Astrocyte (in vitro differentiated cells and primary cell): Measurements from ENCODE around the gene BLOC1S5.

ENCODE experiments used
- EZH2 ChIP-seq: IDR thresholded peaks from 2 replicates; pipeline ENCODE4 v1.6.1; 2012; ENCODE audit warnings: mild to moderate bottlenecking, low read length, inconsistent platforms; ENCODE audit not compliant: insufficient read depth
- TF ChIP-seq, protein P1 (sequence below): IDR thresholded peaks from 2 replicates; pipeline ENCODE4 v1.5.1; 2011; ENCODE audit warnings: low read depth, mild to moderate bottlenecking, inconsistent platforms, low read length, moderate library complexity; ENCODE audit not compliant: insufficient read depth

- no peak for TF ChIP-seq EZH2
- TF ChIP-seq, protein P1, sequence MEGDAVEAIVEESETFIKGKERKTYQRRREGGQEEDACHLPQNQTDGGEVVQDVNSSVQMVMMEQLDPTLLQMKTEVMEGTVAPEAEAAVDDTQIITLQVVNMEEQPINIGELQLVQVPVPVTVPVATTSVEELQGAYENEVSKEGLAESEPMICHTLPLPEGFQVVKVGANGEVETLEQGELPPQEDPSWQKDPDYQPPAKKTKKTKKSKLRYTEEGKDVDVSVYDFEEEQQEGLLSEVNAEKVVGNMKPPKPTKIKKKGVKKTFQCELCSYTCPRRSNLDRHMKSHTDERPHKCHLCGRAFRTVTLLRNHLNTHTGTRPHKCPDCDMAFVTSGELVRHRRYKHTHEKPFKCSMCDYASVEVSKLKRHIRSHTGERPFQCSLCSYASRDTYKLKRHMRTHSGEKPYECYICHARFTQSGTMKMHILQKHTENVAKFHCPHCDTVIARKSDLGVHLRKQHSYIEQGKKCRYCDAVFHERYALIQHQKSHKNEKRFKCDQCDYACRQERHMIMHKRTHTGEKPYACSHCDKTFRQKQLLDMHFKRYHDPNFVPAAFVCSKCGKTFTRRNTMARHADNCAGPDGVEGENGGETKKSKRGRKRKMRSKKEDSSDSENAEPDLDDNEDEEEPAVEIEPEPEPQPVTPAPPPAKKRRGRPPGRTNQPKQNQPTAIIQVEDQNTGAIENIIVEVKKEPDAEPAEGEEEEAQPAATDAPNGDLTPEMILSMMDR, result no peak
These were observed 41.6 kb upstream of the BLOC1S5 start for GRCh38 chr6:8105791-8106190.
